ENCODE measurements around the gene PREX1.

- TF ChIP-seq CTCF (IDR thresholded peaks at IDR 0.05): no peak
- TF ChIP-seq SIN3A (IDR thresholded peaks at IDR 0.05; ENCODE audit: borderline replicate concordance, insufficient read depth, low read depth, low read length): no peak
- no peak for TF ChIP-seq POLR2AphosphoS5 (IDR thresholded peaks at IDR 0.05; ENCODE audit: low read depth, low read length)
- no peak for TF ChIP-seq TCF7L2 (IDR thresholded peaks at IDR 0.05; ENCODE audit: low read depth, low read length)
- TF ChIP-seq, protein P1, sequence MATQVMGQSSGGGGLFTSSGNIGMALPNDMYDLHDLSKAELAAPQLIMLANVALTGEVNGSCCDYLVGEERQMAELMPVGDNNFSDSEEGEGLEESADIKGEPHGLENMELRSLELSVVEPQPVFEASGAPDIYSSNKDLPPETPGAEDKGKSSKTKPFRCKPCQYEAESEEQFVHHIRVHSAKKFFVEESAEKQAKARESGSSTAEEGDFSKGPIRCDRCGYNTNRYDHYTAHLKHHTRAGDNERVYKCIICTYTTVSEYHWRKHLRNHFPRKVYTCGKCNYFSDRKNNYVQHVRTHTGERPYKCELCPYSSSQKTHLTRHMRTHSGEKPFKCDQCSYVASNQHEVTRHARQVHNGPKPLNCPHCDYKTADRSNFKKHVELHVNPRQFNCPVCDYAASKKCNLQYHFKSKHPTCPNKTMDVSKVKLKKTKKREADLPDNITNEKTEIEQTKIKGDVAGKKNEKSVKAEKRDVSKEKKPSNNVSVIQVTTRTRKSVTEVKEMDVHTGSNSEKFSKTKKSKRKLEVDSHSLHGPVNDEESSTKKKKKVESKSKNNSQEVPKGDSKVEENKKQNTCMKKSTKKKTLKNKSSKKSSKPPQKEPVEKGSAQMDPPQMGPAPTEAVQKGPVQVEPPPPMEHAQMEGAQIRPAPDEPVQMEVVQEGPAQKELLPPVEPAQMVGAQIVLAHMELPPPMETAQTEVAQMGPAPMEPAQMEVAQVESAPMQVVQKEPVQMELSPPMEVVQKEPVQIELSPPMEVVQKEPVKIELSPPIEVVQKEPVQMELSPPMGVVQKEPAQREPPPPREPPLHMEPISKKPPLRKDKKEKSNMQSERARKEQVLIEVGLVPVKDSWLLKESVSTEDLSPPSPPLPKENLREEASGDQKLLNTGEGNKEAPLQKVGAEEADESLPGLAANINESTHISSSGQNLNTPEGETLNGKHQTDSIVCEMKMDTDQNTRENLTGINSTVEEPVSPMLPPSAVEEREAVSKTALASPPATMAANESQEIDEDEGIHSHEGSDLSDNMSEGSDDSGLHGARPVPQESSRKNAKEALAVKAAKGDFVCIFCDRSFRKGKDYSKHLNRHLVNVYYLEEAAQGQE (IDR thresholded peaks at IDR 0.05; ENCODE audit: insufficient read depth in 1 of 2, low read depth in 2 of 2, low read length in 1 of 2): no peak
These were observed 218.3 kb downstream of the PREX1 start for GRCh38 chr20:48609491-48609978.

Measured in Panc1 (cell line).